GM12873 (cell line): ENCODE measurements around the gene B3GAT1.

ENCODE experiments used
- CTCF ChIP-seq: IDR thresholded peaks from 2 replicates; pipeline ENCODE4 v1.5.1; 2012; ENCODE audit warnings: low read depth, mild to moderate bottlenecking, moderate library complexity, low read length, control low read depth; ENCODE audit not compliant: insufficient read depth; ENCODE audit errors: missing control alignments

B3GAT1 gene

GRCh38 chr11:134406264-134407185, 5.5 kb downstream of the B3GAT1 start:
- no peak for TF ChIP-seq CTCF

- no peak for TF ChIP-seq CTCF
Observed at GRCh38 chr11:134405841-134406240, 6.2 kb downstream of the B3GAT1 start.

GRCh38 chr11:134405436-134405835, 6.6 kb downstream of the B3GAT1 start:
- TF ChIP-seq CTCF, result no peak

GRCh38 chr11:134404575-134405341, 7.3 kb downstream of the B3GAT1 start:
- no peak for TF ChIP-seq CTCF

GRCh38 chr11:134402910-134403309, 9.1 kb downstream of the B3GAT1 start:
- TF ChIP-seq CTCF, result no peak

GRCh38 chr11:134401825-134402809, 9.9 kb downstream of the B3GAT1 start:
- no peak for TF ChIP-seq CTCF

- no peak for TF ChIP-seq CTCF
Observed at GRCh38 chr11:134399996-134400395, 12.0 kb downstream of the B3GAT1 start.
